GM19438 (cell line): ENCODE data around the gene PRSS56.

Experiments
- ATAC-seq: cut with Tn5 transposase; IDR thresholded peaks from one replicate; pipeline ENCODE4 v1.9.1; 2021; ENCODE audit warnings: low read depth; ENCODE audit not compliant: unreplicated experiment

The PRSS56 gene

DNA sequence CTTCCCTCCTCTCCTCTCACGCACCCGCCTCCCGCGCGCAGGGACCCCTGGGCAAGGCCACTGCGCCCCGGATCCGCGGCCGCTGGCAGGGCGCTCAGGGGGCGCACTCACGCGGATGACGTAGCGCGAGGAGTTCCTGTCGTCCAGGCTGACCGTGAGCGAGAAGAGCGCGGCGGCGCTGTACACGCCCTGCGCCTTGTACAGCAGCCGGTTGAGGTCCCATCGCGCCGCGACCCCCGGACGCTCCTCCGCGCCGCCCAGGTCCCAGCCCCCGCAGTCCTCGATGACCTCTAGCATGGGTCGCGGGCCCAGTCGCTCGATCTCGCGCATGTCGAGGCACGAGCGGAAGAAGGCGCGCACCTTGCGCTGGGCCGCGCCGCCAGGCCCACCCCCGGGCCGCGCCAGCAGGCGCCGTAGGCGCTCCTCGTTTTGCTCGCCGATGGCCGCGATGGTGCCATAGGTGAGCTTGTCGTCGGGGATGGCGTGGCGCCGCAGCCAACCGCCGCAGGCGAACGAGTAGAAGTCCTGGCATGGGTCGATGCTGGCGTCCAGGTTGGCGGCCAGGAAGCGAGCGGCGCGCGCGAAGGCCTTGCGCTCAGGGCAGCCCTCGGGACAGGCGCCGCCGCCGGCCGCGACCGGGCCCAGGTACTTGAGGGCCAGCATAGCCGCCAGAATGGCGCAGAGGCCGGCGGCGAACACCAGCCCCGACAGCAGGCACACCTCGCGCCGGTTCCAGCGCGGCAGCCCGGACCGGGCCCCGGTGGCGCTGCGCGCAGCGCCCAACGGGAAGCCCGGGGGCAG, 34.2 kb upstream of the PRSS56 start:
- no peak for ATAC-seq

GRCh38 chr2:232486558-232487384, 33.4 kb upstream of the PRSS56 start:
- no peak for ATAC-seq

DNA sequence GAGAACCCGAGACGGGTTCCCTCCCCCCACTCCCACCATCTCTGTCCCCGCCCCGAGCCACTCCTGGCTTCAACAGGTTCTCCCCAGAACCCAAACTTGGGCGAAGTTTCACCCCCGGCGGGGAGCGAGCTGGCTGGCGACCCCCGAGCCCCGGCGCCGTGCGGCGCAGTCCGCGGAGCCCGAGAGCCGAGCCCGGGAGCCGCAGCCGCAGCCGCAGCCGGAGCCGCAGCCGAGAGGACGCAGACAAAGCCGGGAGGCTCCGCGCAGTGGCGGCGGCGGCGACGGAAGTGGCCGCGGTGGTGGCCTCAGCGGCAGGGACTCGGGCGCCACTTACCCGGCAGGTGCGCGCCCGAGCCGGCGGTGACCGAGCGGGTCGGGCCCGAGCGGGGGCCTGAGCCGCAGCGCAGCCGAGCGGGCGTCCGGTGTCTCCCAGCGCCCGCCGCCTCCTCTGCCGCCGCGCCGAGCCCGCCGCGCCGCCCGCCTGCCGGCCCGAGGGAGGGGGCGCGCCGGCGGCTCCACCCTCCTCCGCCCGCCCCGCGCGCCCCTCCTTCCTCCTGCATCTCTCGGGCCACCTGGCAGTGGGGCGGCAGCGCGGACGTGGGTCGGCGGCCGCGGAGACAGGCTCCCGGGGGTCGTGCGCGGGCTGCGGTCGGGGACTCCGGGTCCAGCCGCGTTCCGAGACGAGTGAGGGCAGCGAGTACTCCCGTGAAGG, 32.6 kb upstream of the PRSS56 start, which contains the start of gene ECEL1:
TSS of gene ECEL1 (minus strand) at position 450 of the 712 bp plus-strand sequence. CDS start 1,181 bp downstream, outside the sequence.
- ATAC-seq = no peak

DNA sequence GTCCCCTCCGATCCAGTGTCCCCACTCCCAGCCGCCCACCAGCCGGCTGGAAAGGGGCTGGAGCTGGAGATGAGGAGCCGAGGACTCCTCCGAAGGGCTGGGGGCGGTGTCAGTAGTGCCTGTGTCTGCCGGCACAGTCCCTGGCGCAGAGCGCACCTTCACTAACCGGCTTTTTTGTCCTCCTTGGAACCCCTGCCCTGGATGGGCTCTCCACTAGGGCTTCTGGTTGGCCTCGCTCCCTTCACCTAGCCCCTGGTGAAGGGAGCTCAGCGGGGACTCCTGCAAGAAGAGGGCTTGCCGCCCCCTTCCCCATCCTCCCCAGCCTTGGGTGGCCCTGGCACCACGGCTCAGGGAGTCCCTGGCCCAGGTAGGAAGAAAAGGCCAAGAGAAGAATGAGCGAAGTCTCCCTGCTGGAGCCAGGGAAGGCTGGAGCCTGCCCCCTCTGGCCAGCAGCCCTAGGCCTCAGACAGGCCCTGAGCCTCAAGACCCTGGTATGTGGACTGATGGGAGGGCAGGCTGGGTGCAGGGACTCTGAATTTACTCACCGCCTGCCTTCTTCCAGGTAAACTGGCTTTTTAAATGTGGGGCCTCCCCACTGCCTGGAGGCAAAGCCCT, 32.0 kb upstream of the PRSS56 start:
- ATAC-seq = no peak

DNA sequence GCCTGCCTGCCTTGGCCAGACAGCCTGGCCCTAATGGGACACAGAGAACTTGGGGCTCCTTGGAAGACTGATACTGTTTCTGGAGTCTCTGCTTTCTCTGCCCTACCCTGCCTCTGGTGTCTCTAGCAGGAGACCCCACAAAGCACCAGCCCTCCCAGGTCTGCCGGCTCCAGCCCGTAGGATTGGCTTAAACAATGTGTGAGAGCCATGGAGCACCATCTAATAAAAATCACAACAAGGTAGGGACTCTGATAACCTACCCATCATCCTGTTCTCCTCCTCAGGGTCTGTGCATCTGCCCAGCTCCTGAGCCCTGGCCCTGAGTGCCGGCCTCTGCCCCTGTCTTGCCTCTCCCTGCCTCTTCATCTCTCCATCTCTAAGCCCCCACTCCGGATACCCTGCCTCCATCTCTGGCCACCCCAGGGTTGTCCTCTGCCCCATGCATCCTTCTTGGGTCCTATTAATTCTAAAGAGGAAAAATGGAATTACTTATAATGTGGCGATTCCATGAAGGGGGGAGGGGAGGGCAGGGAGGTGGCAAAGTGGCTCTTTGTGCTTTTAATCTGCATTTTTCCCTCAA, 31.4 kb upstream of the PRSS56 start:
- no peak for ATAC-seq

GRCh38 chr2:232489516-232490220, 30.5 kb upstream of the PRSS56 start:
- no peak for ATAC-seq

- no peak for ATAC-seq
These were observed 29.7 kb upstream of the PRSS56 start for GRCh38 chr2:232490221-232491138.

GRCh38 chr2:232491139-232491780, 28.9 kb upstream of the PRSS56 start:
- ATAC-seq = no peak

DNA sequence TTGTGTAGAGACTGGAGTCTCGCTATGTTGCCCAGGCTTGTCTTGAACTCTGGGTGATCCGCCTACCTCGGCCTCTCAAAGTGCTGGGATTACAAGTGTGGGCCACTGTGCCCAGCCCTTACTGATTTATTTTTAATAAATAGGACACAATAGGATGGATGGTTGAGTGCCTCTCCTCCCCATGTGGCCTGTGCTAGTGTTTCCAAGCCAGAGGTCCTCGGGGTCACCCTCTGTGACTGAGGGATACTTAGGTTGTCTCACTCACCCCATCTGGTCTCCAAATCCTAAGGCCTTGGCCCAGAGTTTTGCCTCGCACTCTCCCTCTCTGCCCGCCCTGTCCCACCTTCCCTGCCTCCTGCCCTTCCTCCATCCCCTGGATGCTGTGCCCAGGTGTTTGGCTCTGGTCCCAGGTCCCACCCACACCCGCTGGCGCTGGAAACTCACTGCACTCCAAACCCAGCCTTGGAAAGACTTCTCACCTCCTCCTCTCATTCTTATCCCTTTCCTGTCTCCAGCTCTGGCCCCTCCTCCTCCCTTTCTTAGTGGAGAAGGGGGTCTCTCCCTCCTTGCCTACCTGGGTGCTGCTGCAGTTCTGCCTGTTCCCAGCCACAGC, 27.8 kb upstream of the PRSS56 start:
- no peak for ATAC-seq

DNA sequence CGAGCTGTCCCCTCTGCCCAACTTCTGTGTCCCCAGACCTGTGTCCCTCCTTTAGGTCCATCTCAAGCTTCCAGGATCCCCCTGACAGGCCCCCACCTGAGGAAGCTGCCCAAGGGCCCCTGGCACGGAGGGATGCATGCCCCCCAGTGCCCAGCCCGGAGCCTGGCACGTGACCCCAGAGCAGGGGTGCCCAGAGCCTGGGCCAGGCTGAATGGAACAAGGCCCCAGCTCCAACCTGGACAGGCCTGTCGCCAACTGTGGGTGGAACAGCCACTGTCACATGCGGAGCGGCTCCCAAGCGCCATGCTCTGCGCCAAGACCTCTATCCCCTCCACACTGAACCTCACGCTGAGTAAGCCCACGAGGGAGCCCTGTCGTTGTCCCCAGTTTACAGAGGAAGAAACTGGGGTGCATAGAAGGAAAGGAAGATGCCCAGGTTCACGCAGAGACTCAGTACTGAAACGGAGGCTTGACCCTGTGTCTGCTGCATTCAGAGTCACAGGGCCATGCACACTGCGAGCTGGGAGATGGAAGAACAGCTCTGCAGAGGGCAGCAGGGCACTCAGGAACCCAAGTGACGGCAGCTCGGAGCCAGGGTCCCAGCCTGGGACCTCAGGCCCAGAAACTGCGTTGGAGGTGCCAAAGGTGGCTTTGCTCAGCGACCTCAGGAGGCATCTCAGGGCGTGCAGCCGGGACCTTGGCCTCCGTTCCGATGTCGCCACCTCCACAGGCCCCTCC, 27.1 kb upstream of the PRSS56 start:
- ATAC-seq = no peak

- no peak for ATAC-seq
These were observed 26.3 kb upstream of the PRSS56 start for GRCh38 chr2:232493701-232494474.

- no peak for ATAC-seq
These were observed 25.6 kb upstream of the PRSS56 start for GRCh38 chr2:232494542-232494941.

DNA sequence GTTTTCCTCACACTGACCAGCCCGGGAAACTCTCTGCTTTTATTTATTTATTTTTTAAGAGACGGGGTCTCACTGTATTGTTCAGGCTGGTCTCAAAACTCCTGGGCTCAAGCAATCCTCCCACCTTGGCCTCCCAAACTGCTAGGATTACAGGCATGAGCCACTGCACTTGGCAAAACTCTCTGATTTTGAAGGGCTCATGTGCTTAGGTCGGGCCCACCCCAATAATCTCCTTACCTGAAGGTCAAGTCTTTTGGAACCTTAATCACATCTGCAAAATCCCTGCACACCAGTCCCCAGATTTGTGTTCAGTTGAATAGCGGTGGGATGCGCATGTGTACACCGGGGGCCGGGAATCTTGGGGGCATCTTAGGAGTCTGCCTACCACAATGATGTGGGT, 24.9 kb upstream of the PRSS56 start:
- no peak for ATAC-seq

GRCh38 chr2:232496501-232497270, 23.5 kb upstream of the PRSS56 start:
- no peak for ATAC-seq

GRCh38 chr2:232497348-232497747, 22.8 kb upstream of the PRSS56 start:
- ATAC-seq = no peak

GRCh38 chr2:232498452-232498851, 21.7 kb upstream of the PRSS56 start:
- ATAC-seq = no peak
